SKM-1 (cell line): ENCODE measurements around the gene RNFT2.
A peak's percentile ranks its signal among the peaks of the same experiment; 100 is the strongest.

Experiments
- DNase-seq: peaks from one replicate; lab custom pipeline; 2025; ENCODE audit not compliant: unreplicated experiment; lab: John Stamatoyannopoulos, UW

Gene RNFT2

GRCh38 chr12:116874324-116874995 lies 136.3 kb downstream of the RNFT2 start:
- DNase-seq, result no peak

DNA sequence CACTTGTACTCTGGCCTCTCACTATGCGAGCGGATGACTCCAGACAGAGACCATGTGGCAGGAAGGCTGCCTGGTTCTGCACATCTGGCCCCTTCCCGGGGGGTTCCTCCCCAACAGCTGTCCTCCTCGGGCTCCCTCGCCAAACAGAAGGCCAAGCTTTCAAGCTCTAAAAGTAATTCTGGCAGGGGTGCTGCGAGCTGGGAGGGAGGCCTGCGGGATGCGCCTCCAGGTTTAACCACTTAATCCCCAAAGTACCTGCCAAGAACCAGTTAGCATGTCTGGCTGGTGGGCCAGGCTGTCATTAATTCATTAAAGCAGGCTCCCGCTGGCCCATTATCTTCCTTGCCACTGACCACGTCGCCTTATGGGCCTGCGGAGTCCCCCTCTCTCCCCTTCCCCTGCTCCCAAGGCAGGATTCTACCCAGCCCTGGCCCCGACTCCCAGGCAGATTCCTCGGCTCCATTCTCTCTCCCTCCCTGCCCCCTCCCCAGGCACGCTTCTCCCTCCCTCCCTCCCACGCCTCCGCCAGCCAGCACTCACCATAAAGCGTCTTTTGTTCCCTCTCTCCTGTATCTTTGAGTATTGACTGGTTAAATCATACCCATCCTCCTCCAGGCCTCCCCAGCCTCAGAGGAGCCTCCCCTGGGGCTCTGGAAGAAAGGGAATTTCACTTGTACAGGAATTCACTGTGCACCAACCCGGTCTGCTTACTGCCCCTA lies 138.2 kb downstream of the RNFT2 start:
- no peak for DNase-seq

GRCh38 chr12:116878567-116879508 lies 140.7 kb downstream of the RNFT2 start:
- DNase-seq, result no peak

GRCh38 chr12:116879509-116880212 lies 141.5 kb downstream of the RNFT2 start:
- DNase-seq, result no peak

GRCh38 chr12:116880213-116880816 lies 142.2 kb downstream of the RNFT2 start:
- DNase-seq, result no peak

DNA sequence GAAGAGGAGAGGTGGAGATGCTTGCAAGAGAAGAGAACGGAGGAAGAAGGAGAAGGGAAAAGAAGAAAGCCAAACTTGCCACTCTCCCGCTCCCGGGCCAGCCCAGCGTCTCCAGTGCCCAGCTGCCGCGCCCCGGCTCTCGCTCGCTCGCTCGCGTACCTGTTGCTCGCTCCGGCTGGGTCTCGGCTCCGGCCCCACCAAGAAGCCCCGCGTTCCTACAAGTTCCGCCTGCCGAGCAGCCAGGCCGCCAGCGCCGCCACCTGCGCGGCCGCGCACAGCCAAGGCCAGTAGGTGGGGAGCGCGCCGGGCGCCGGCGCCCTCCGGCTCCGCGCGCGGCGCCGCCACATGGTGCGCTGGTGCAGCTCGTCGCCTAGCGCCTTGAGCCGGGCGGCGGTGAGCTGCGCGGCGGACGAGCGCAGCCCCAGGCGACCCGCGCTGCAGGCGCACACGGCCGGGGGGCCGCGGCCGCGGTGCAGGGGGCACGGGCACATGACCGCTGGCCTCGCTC lies 142.8 kb downstream of the RNFT2 start:
- no peak for DNase-seq

- DNase-seq, result no peak
Measured at GRCh38 chr12:116881325-116881876, 143.3 kb downstream of the RNFT2 start, which contains the start of gene HRK. Gene HRK (minus strand): TSS chr12:116881441. CDS start chr12:116881307, 134 bp downstream.

GRCh38 chr12:116881877-116882507 lies 143.9 kb downstream of the RNFT2 start:
- no peak for DNase-seq

DNA sequence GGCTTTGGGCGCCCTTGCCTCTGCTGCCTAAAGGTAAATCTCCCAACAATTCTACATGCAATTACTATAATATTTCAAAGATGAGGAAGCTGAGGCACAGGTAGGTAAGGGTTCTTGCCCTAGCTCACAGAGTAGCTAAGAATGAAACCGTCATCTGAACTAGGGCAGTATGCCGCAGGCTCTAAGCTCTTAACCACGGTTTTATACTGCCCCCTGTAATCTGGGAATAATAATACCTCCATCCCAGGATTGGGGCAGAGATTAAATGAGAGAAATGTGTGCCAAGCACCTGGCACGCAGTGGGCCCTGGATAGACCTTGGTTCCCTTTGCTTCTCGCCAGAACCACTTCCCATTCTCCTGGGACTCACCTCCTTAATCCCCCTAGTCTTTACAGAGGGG lies 144.6 kb downstream of the RNFT2 start:
- DNase-seq, result no peak

- peak; percentile 30 for DNase-seq
Measured at GRCh38 chr12:116884871-116885270, 146.8 kb downstream of the RNFT2 start.

DNA sequence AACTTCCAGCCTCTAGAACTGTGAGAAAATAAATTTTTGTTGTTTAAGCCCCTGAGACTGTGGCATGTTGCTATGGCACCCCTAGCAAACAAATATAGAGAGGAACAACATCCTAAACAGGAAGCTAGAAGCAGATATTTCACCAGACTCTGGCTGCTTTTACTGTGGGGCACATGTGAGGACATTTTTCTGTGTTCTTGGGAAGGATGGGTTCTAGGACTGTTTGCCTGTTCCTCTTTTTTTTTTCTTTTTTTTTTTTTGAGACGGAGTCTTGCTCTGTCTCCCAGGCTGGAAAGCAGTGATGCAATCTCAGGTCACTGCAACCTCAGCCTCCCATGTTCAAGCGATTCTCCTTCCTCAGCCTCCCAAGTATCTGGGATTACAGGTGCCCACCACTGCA lies 147.4 kb downstream of the RNFT2 start:
- DNase-seq, result peak; percentile 51

- no peak for DNase-seq
Measured at GRCh38 chr12:116887244-116887643, 149.1 kb downstream of the RNFT2 start.

GRCh38 chr12:116887897-116888296 lies 149.8 kb downstream of the RNFT2 start:
- DNase-seq, result no peak

GRCh38 chr12:116890330-116890729 lies 152.2 kb downstream of the RNFT2 start:
- DNase-seq, result no peak

DNA sequence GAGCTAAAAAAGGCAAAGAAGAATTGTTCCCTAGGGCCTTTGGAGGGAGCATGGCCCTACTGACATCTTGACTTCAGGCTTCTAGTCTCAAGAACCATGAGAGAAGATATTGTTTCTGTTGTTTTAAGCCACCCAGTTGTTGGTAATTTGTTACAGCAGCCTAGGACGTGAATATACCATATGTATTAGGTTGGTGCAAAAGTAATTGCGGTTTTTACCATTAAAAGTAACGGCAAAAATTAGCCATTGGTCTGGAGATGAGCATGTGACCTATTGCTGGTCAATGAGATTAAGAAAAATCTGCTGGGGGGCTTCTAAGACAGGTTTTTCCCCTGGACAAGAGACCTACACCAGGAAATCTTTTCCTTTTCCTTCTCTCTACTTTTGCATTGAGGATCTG lies 152.9 kb downstream of the RNFT2 start:
- DNase-seq, result no peak

DNA sequence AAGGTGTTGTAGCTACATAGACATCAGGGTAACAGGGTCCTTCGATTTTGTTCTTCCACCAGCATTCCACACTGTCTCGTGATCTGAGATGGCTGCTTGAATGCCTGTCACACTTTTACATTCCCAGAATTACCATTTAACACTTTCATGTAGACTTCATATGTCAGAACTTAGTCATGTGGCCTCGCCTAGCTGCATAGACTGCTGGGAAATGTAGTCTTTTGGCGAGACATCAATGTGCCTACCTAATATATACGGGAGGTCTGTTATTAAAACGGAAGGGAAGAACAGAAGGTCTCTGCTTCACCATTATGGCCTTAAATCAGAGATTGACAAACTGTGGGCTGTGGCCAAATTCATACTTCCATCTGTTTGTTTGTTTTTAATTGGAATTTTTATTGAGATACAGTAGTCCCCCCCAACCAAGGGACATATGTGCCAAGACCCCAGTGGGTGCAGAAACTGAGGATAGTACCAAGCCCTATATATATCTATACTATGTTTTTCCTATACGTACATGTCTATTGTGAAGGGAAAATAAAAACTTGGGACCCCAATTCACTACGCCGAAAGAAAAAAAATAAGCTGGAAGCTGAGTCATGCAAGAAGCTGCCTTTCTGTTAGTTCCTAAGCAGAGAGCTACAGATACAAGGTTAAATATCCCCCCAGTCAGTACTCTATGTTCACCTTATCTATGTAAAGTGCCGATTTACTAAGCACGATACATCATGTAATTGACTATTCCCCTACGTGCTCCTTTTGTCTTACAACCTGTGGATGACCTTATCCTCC lies 154.4 kb downstream of the RNFT2 start:
- no peak for DNase-seq

GRCh38 chr12:116894913-116895312 lies 156.8 kb downstream of the RNFT2 start:
- no peak for DNase-seq

- no peak for DNase-seq
Measured at GRCh38 chr12:116896411-116896924, 158.4 kb downstream of the RNFT2 start.
